Stimulated activated CD4-positive, alpha-beta T cell treated with anti-CD3 and anti-CD28 coated beads, Interleukin-2, amount 100 ng/mL, for 4 hours (primary cell): Measurements from ENCODE around the gene IL31.

Experiments
- DNase-seq: peaks from one replicate; pipeline ENCODE4 v3.0.0-alpha.2; 2020; ENCODE audit warnings: low read depth

IL31 gene

GRCh38 chr12:122155705-122156104, 18.3 kb downstream of the IL31 start:
- DNase-seq, result no peak

GRCh38 chr12:122152754-122153153, 21.3 kb downstream of the IL31 start:
- DNase-seq, result no peak

GRCh38 chr12:122150127-122150681, 23.8 kb downstream of the IL31 start:
- DNase-seq, result no peak

DNA sequence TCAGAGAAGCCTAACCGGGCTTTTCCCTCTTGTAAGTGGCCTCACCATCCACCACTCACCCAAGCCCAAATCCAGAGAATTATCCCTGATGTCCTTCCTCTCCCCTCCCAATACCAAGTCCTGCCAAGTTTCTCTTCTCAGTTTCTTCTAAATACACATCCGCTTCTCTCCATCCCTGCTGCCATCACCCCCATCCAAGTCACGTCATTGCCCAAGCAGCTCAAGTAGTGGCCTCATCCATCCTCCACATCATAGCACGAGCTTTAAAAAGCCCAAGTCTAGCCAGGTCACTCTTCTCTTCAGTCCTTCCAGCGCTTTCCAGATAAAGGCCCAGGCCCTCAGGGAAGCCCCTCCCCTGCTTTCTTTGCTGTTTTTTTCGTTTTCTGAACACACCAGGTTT, 25.4 kb downstream of the IL31 start:
- no peak for DNase-seq

GRCh38 chr12:122147514-122148290, 26.3 kb downstream of the IL31 start:
- DNase-seq, result no peak

DNA sequence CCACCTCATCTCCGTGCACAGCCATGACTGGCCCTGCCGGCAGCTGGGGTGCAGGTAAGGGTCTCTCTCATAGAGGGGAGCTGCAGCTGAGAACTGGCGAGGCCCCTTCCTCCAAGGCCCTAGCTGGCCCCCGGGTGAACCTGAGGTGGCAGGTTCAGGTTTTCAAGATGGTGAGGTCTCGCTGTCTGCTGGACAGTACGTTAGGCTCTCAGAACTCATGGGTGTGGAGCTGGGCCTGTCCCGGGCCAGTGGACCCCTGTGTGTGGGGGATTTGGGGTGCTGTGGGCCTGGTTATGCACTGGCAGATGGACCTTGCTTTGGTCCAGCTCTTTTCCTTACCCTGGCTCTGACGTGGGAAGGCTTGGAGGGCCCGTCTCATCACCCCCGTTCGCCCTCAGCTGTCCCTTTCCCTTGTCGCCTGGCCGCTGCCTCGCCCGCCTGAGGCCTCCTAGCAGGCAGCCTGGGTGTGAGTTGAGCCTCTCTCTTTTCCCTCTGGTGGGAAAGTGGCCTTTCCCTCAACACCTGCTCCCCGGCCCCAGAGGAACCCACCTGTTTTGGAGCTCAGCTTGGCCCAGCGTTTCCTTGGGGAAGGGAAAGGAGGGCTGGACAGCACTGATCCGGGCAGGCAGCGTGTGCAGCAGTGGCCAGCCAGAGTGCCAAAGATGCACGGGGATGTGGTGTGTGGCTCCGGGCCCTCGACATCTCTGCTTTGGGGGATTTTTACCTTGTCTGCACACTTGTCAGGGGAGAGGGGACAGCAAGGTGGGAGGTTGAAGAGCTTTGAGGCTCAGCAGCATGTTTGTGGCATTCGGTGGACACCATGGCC, 28.3 kb downstream of the IL31 start:
- DNase-seq, result no peak

DNA sequence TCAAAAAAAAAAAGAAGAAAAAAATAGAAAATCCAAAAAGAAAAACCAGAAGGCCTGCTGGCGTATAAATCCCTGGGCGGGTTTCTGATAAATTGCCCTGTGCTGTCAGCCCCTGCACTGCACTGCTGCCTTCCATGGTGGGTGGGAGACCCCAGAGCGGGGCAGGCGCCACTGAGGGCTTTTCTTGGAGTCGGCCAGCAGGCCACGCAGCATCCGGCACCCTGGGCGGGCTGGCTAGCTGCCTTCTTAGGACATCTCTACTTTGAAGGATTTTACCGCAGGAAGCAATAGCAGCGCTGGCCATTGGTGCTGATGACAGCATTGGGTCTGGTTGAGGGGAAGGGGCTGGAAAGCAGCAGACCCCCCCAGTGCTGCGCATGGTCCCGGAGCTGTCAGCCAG, 29.1 kb downstream of the IL31 start:
- DNase-seq, result no peak

DNA sequence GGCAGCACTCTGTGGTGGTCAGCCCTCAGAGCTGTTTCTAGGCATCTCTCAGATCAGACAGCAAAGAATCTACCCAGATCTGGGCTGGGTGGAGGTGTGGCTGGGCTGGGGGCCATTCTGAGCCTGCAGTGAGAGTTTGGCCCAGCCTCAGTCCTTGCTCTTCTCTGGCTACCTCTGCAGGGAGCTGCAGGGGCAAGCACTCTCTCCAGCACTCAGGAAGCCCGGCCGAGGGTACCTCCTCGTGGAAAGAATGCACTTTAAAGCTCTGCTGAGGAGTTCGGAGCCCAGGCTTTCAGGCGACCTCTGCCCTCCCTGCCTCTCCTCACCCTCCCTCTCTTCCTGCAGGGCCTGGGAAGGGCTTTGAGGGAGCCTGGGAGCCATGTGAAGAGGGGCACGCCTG, 31.2 kb downstream of the IL31 start:
- no peak for DNase-seq

- no peak for DNase-seq
Measured at GRCh38 chr12:122141911-122142725, 31.9 kb downstream of the IL31 start.

- no peak for DNase-seq
Measured at GRCh38 chr12:122140467-122141257, 33.4 kb downstream of the IL31 start.

DNA sequence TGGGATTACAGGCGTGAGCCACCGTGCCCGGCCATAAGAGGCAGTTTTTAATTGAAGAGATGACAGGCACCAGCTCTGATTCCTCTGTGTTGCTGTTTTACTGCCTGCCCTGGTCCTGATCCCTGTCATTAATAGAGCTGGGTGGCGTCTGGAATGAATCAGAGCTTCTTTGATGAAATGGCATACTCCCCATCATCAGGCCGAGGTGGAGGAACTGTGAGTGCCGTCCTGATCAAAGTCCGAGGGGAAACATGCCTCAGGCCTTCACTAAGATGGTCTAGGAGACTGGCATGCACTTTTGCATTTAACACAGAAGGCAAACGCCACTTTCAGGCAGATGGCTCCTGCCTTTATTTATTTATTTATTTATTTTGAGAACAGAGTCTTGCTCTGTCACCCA, 34.1 kb downstream of the IL31 start:
- DNase-seq, result no peak

GRCh38 chr12:122139266-122139665, 34.8 kb downstream of the IL31 start:
- DNase-seq, result no peak

DNA sequence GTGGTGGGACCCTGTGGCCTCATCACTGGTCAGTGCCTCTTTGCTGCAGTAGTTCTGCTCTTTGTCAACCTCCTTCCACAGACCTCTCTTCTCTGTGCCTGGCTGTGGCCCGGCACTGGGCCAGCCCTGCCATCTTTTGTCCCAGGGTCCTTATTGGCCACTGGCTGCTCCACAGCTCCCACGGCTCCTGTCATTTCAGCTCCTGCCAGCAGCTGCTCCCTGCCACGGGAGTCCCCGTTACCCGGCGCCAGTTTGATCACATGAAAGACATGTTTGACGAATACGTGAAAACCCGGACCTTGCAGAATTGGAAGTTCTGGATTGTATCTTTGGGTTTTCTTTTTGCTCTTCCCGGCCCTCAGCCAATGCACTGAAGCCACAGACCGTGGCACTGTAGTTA, 35.4 kb downstream of the IL31 start:
- DNase-seq, result no peak

GRCh38 chr12:122138181-122138580, 35.8 kb downstream of the IL31 start:
- no peak for DNase-seq

- DNase-seq, result no peak
Measured at GRCh38 chr12:122137681-122138080, 36.3 kb downstream of the IL31 start.

DNA sequence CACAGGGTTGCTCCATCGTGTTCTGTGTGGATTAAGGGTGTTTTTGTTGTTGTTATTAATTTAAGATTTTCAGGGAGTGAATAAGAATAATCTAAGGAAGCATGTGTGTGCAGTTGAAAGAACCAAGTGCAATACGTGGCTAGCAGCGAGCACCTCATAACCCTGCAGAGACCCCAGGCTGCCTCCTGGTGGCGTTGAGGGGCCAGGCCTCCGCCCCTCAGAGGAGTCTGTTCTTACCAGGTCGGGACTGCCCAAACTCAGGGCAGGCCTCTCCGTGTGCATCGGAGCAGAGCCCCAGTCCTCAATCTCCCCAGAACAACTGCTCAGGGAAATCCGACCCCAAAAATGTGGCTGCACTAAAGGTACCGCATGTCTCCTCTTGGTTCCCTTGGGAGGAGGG, 36.8 kb downstream of the IL31 start:
- DNase-seq, result no peak

DNA sequence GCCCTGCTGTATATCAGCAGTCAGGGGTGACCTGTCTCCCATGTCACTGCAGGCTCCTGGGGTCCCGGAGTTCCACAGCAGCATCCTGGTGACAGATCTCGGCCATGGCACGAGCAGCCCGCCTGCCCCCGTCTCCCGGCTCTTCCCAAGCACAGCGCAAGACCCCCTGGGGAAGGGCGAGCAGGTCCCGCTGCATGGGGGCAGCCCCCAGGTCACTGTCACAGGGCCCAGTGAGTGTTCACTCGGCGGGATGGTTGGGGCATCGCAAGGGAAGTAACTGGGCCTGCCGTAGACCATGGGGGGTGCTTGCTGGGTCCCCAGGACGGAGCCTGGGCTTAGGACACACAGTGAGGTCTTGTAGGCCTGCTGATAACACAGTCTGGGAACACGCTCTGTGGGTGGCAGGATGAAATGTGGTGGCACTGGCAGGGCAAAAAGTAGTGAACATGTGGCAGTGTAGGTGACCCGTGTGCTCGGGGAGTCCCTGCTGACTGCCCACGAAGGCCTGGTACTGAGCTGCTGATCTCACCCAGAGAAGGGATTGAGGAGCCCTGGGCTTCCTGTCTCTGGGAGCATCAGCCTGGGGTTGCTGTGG, 38.5 kb downstream of the IL31 start:
- no peak for DNase-seq

- no peak for DNase-seq
Measured at GRCh38 chr12:122133192-122133950, 40.6 kb downstream of the IL31 start.

GRCh38 chr12:122130150-122130549, 43.9 kb downstream of the IL31 start:
- DNase-seq, result no peak

DNA sequence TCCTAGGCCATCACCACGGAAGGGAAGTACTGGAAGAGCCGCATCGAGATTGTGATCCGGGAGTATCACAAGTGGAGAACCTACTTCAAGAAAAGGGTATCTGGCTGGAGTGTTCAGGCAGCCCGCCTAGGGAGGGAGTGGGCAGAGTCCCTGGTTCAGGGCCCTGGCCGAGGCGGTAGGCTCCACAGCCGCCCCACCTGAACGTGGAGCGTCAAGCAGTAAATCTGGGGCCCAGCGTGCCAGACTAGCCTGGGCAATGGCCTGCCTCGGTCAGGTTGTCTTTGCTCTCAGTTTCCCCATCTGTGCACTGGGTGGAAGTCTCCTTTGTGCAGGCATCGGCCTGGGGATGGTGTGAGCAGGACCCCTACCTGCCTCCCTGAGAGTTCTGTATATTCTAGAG, 44.9 kb downstream of the IL31 start:
- no peak for DNase-seq
